GM19035 (cell line): Measurements from ENCODE around the gene MVD.

Experiments
- ATAC-seq: cut with Tn5 transposase; IDR thresholded peaks from one replicate; pipeline ENCODE4 v1.9.1; 2021; ENCODE audit not compliant: unreplicated experiment

MVD gene

GRCh38 chr16:88658714-88659113 is 4.2 kb downstream of the MVD start:
- no peak for ATAC-seq

GRCh38 chr16:88657371-88657770 is 5.5 kb downstream of the MVD start:
- ATAC-seq: no peak

GRCh38 chr16:88656291-88656980 is 6.5 kb downstream of the MVD start:
- ATAC-seq: no peak

- ATAC-seq: no peak
Observed at GRCh38 chr16:88655733-88656281, 7.1 kb downstream of the MVD start.

GRCh38 chr16:88655053-88655732 is 7.7 kb downstream of the MVD start:
- no peak for ATAC-seq

- ATAC-seq: no peak
Observed at GRCh38 chr16:88654363-88655052, 8.4 kb downstream of the MVD start.

GRCh38 chr16:88653596-88654362 is 9.1 kb downstream of the MVD start:
- ATAC-seq: no peak

GRCh38 chr16:88653101-88653500 is 9.8 kb downstream of the MVD start:
- ATAC-seq: no peak

- no peak for ATAC-seq
Observed at GRCh38 chr16:88652762-88653063, 10.2 kb downstream of the MVD start.

GRCh38 chr16:88651989-88652761 is 10.7 kb downstream of the MVD start:
- no peak for ATAC-seq

- ATAC-seq: peak; percentile 66
Observed at GRCh38 chr16:88651276-88651988, 11.5 kb downstream of the MVD start.

- peak; percentile 75 for ATAC-seq
Observed at GRCh38 chr16:88650749-88651275, 12.1 kb downstream of the MVD start, which contains the start of gene CYBA. Gene CYBA (minus strand): TSS chr16:88651053. CDS start chr16:88651013, 40 bp downstream.

- peak; percentile 27 for ATAC-seq
Observed at GRCh38 chr16:88649924-88650748, 12.8 kb downstream of the MVD start.

GRCh38 chr16:88649195-88649923 is 13.5 kb downstream of the MVD start:
- ATAC-seq: no peak

GRCh38 chr16:88647178-88648070 is 15.5 kb downstream of the MVD start:
- ATAC-seq: no peak

GRCh38 chr16:88646345-88647034 is 16.4 kb downstream of the MVD start:
- ATAC-seq: no peak
